ENCODE measurements around the gene HCRTR1.

- TF ChIP-seq CTCF (conservative IDR thresholded peaks at IDR 0.05; ENCODE audit: low read depth, low read length) (no peak), EZH2 (IDR thresholded peaks at IDR 0.05; ENCODE audit: borderline replicate concordance, low read depth, low read length, poor library complexity, severe bottlenecking) (no peak)
Observed at GRCh38 chr1:31572323-31573104, 45.0 kb upstream of the HCRTR1 start.

All from A673 (cell line).